Memory B cell (primary cell): ENCODE measurements around the gene SLC44A1.

ENCODE experiments used
- ATAC-seq: fragments of 150-1000 bp; cut with Tn5 transposase; 2 replicates; pipeline ENCODE4 v1.10.0; 2021; ENCODE audit warnings: low read depth, mild to moderate bottlenecking, moderate library complexity
- DNase-seq, 2 donors: peaks; one replicate each; pipeline ENCODE4 v3.0.0; 2022; ENCODE audit warnings: low spot score in 2 of 2
- H3K27ac Mint-ChIP-seq: one replicate; pipeline ENCODE4 v1.8.0; 2022; ENCODE audit warnings: mild to moderate bottlenecking, moderate library complexity, mixed read lengths
- H3K27me3 Mint-ChIP-seq: one replicate; pipeline ENCODE4 v1.8.0; 2022; ENCODE audit warnings: mixed read lengths
- H3K36me3 Mint-ChIP-seq: one replicate; pipeline ENCODE4 v1.8.0; 2022; ENCODE audit warnings: mild to moderate bottlenecking, mixed read lengths
- H3K4me1 Mint-ChIP-seq: one replicate; pipeline ENCODE4 v1.8.0; 2022; ENCODE audit warnings: mixed read lengths
- H3K4me3 Mint-ChIP-seq: one replicate; pipeline ENCODE4 v1.8.0; 2022; ENCODE audit warnings: mild to moderate bottlenecking, moderate library complexity, mixed read lengths
- H3K9me3 Mint-ChIP-seq: one replicate; pipeline ENCODE4 v1.8.0; 2022; ENCODE audit warnings: mixed read lengths

The SLC44A1 gene

GRCh38 chr9:105396901-105397300 is 152.4 kb downstream of the SLC44A1 start:
- DNase-seq (no peak), ATAC-seq (no peak)
- Mint-ChIP-seq H3K9me3 (no peaks in the 10 kb centered on the region), H3K27me3 (peaks cover 4% of the 10 kb centered on the region), H3K4me1 (peaks cover under 1% of the 10 kb centered on the region), H3K36me3 (no peaks in the 10 kb centered on the region), H3K27ac (no peak overlapping the region), H3K4me3 (no peak overlapping the region)

GRCh38 chr9:105399117-105399516 is 154.7 kb downstream of the SLC44A1 start:
- H3K27me3 Mint-ChIP-seq: peaks cover 13% of the 10 kb centered on the region
- no peaks in the 10 kb centered on the region for H3K9me3 Mint-ChIP-seq
- DNase-seq (no peak), ATAC-seq (no peak)
- H3K36me3 Mint-ChIP-seq: no peaks in the 10 kb centered on the region
- H3K4me1 Mint-ChIP-seq: peaks cover 2% of the 10 kb centered on the region
- H3K4me3 Mint-ChIP-seq: no peak overlapping the region
- no peak overlapping the region for H3K27ac Mint-ChIP-seq

GRCh38 chr9:105401651-105402050 is 157.2 kb downstream of the SLC44A1 start:
- Mint-ChIP-seq H3K27ac (no peak overlapping the region), H3K4me3 (no peak overlapping the region)

GRCh38 chr9:105403552-105404248 is 159.2 kb downstream of the SLC44A1 start:
- DNase-seq: no peak
- Mint-ChIP-seq H3K4me1 (peaks cover 6% of the 10 kb centered on the region), H3K27me3 (peaks cover 12% of the 10 kb centered on the region), H3K4me3 (no peak overlapping the region), H3K9me3 (peaks cover 6% of the 10 kb centered on the region), H3K27ac (no peak overlapping the region), H3K36me3 (peaks cover 4% of the 10 kb centered on the region)
- ATAC-seq: no peak

More at GRCh38 chr9:105401651-105402050, 157.2 kb downstream of the SLC44A1 start:
- Mint-ChIP-seq H3K9me3 (peaks cover 3% of the 10 kb centered on the region), H3K36me3 (peaks cover 1% of the 10 kb centered on the region), H3K27me3 (peaks cover 12% of the 10 kb centered on the region), H3K4me1 (peaks cover 6% of the 10 kb centered on the region)
- DNase-seq (no peak), ATAC-seq (no peak)

DNA sequence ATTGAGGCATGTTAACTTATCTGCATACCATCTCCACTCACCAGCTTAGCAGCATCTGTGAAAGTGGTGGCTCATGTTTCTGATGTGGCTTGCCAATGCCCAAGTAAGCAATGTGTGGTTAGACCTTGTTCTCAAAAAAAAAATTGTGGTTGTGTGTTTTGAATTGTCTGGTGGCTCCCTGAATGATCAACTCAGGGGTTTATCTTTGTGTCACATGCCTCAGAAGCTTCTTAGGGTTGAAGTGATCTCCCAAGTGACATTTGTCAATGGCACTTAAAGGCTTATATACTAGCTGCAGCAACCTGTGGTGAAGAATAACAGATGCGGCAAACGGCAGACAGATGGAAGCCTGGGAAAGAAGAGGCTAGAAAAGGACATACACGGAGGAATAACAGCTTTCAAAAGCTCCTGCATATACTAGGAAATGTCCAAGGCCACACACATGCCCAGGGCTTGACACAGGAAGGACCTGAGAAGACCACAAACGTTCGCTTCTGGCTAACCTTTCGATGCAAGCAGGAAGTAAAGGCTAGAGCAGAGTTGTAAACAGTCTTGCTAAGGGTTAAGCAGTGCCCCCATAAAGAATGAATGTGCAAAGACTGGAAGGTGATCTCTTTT is 161.2 kb downstream of the SLC44A1 start:
- H3K36me3 Mint-ChIP-seq: peaks cover 4% of the 10 kb centered on the region
- H3K27ac Mint-ChIP-seq: no peak overlapping the region
- H3K4me3 Mint-ChIP-seq: no peak overlapping the region
- peak; percentile 44 for ATAC-seq
- H3K27me3 Mint-ChIP-seq: peaks cover 12% of the 10 kb centered on the region
- DNase-seq: no peak
- H3K9me3 Mint-ChIP-seq: peaks cover 9% of the 10 kb centered on the region
- peaks cover 6% of the 10 kb centered on the region for H3K4me1 Mint-ChIP-seq

DNA sequence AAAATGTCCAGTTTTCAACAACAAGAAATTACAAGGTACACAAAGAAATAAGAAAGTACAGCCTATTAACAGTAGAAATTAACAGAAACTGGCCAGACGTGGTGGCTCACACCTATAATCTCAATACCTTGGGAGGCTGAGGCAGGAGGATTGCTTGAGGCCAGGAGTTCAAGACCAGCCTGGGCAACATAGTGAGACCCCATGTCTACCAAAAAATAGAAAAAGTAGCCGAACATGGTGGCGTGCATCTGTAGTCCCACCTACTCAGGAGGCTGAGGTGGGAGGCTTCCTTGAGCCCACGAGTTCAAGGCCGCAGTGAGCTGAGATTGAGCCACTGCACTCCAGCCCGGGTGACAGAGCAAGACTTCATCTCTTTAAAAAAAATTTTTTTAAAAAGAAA is 161.9 kb downstream of the SLC44A1 start:
- peaks cover 12% of the 10 kb centered on the region for H3K9me3 Mint-ChIP-seq
- peaks cover 4% of the 10 kb centered on the region for H3K36me3 Mint-ChIP-seq
- DNase-seq (no peak), ATAC-seq (no peak)
- peaks cover 6% of the 10 kb centered on the region for H3K4me1 Mint-ChIP-seq
- H3K27ac Mint-ChIP-seq: no peak overlapping the region
- H3K4me3 Mint-ChIP-seq: no peak overlapping the region
- H3K27me3 Mint-ChIP-seq: peaks cover 12% of the 10 kb centered on the region

DNA sequence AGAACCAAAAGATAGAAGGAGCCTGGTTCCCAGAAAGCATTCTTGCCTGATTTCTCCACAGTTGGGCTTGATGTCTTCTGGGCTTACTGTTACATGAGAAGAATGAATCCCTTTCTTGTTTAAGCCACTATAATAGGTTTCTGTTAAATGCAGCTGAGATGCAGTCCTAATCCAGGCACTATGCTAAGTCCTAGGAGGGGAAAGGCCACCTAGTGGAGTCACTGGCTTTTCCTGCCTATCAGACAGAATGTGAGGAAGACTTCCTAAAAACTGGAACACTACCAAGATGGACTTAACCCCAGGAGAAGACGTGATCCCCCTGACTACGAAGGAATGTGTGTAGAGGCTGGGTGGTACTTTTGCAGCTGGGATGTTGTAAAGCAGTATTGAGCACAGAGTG is 169.1 kb downstream of the SLC44A1 start:
- no peak for ATAC-seq
- DNase-seq: no peak
- H3K27me3 Mint-ChIP-seq: no peaks in the 10 kb centered on the region
- no peaks in the 10 kb centered on the region for H3K36me3 Mint-ChIP-seq
- no peak overlapping the region for H3K27ac Mint-ChIP-seq
- H3K4me3 Mint-ChIP-seq: no peak overlapping the region
- peaks cover 6% of the 10 kb centered on the region for H3K4me1 Mint-ChIP-seq
- H3K9me3 Mint-ChIP-seq: peaks cover 11% of the 10 kb centered on the region

GRCh38 chr9:105414947-105415661 is 170.7 kb downstream of the SLC44A1 start:
- peak; percentile 50 to 61 for DNase-seq
- H3K4me1 Mint-ChIP-seq: peaks cover 6% of the 10 kb centered on the region
- no peaks in the 10 kb centered on the region for H3K36me3 Mint-ChIP-seq
- H3K27ac Mint-ChIP-seq: no peak overlapping the region
- ATAC-seq: peak; percentile 88
- H3K4me3 Mint-ChIP-seq: no peak overlapping the region
- H3K9me3 Mint-ChIP-seq: peaks cover 9% of the 10 kb centered on the region
- no peaks in the 10 kb centered on the region for H3K27me3 Mint-ChIP-seq

- H3K27me3 Mint-ChIP-seq: no peaks in the 10 kb centered on the region
- H3K36me3 Mint-ChIP-seq: no peaks in the 10 kb centered on the region
- H3K27ac Mint-ChIP-seq: no peak overlapping the region
- H3K4me1 Mint-ChIP-seq: peaks cover 6% of the 10 kb centered on the region
- H3K4me3 Mint-ChIP-seq: no peak overlapping the region
- peaks cover 9% of the 10 kb centered on the region for H3K9me3 Mint-ChIP-seq
- no peak for ATAC-seq
- DNase-seq: no peak
Observed at GRCh38 chr9:105415662-105415980, 171.2 kb downstream of the SLC44A1 start.

DNA sequence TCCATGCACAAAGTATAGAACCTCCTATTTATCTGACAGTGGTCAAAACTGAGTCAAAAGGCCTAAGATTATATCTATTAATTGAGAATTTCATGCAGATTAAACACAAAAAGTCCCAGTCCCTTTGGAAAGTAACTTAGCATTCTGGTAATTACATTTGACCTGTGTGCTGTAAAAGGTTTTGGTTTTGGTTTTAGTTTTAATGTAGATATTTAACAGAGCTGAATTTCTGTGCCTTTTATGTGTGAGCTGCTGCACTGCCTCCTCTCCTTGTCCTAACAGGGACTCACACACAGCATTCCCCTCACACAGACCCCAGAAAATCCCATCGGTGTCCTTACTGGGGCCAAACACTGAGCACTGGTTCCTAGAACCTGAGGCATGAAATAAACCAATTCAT is 172.4 kb downstream of the SLC44A1 start:
- ATAC-seq (no peak), DNase-seq (no peak)
- no peak overlapping the region for H3K4me3 Mint-ChIP-seq
- H3K4me1 Mint-ChIP-seq: peaks cover 6% of the 10 kb centered on the region
- peaks cover 3% of the 10 kb centered on the region for H3K9me3 Mint-ChIP-seq
- H3K36me3 Mint-ChIP-seq: no peaks in the 10 kb centered on the region
- no peak overlapping the region for H3K27ac Mint-ChIP-seq
- H3K27me3 Mint-ChIP-seq: no peaks in the 10 kb centered on the region

- DNase-seq (no peak), ATAC-seq (no peak)
- Mint-ChIP-seq H3K27ac (no peak overlapping the region), H3K36me3 (no peaks in the 10 kb centered on the region), H3K4me1 (peaks cover 10% of the 10 kb centered on the region), H3K4me3 (no peak overlapping the region), H3K27me3 (peaks cover 2% of the 10 kb centered on the region), H3K9me3 (no peaks in the 10 kb centered on the region)
Observed at GRCh38 chr9:105418588-105419500, 174.4 kb downstream of the SLC44A1 start.

GRCh38 chr9:105419816-105420597 is 175.6 kb downstream of the SLC44A1 start:
- H3K4me3 Mint-ChIP-seq: no peak overlapping the region
- H3K36me3 Mint-ChIP-seq: no peaks in the 10 kb centered on the region
- H3K9me3 Mint-ChIP-seq: no peaks in the 10 kb centered on the region
- no peak for ATAC-seq
- DNase-seq: no peak
- H3K4me1 Mint-ChIP-seq: peaks cover 8% of the 10 kb centered on the region
- no peak overlapping the region for H3K27ac Mint-ChIP-seq
- peaks cover 2% of the 10 kb centered on the region for H3K27me3 Mint-ChIP-seq

- Mint-ChIP-seq H3K9me3 (no peaks in the 10 kb centered on the region), H3K27me3 (peaks cover 2% of the 10 kb centered on the region), H3K27ac (no peak overlapping the region), H3K4me1 (peaks cover 4% of the 10 kb centered on the region), H3K36me3 (no peaks in the 10 kb centered on the region), H3K4me3 (no peak overlapping the region)
- no peak for DNase-seq
- ATAC-seq: no peak
Observed at GRCh38 chr9:105421154-105421553, 176.7 kb downstream of the SLC44A1 start.
